HepG2 (cell line): ENCODE results near the gene IFT88. TPM values are rescaled to one million over a fixed set of nuclear protein-coding genes. Genes with fewer than 3 reads are reported as not detected.

Experiments
- ATAC-seq: fragments of 200-7000 bp; cut with Tn5 transposase; 3 replicates; pipeline ENCODE4 v1.9.1; 2020; ENCODE audit warnings: mild to moderate bottlenecking, moderate library complexity
- BruUV-seq: library from RNA; stranded (reverse); fragments of 400-500 nt; replicated peaks from 2 replicates; lab custom pipeline; 2021; lab: Mats Ljungman, UMichigan
- CTCF ChIA-PET: fragments of 300-600 bp; formaldehyde crosslinking; extraction: SDS; loops from one replicate; lab custom pipeline; 2021; ENCODE audit warnings: low total read pairs, inconsistent platforms, low intra/inter-chr PET ratio; lab: Yijun Ruan, JAX
- POLR2A ChIA-PET: fragments of 350-600 bp; sonication (Branson Sonifier 250); formaldehyde crosslinking; loops from one replicate; lab custom pipeline; 2020; ENCODE audit warnings: antibody characterized with exemption, inconsistent platforms; lab: Yijun Ruan, JAX
- DNase-seq: peaks from one replicate; pipeline ENCODE4 v3.0.0-alpha.2; 2015; ENCODE audit warnings: low spot score
- FAIRE-seq: peaks from 3 replicates; lab custom pipeline; 2011; peaks lifted over from hg19 to GRCh38; lab: Jason Lieb, UNC
- H2AFZ ChIP-seq: one replicate; pipeline ENCODE4 v1.6.1; 2011; ENCODE audit warnings: low read length, inconsistent platforms
- H3K27ac ChIP-seq: fragments of 300-600 bp; 3 replicates; pipeline ENCODE4 v1.8.0; 2011; ENCODE audit warnings: mixed run types, mild to moderate bottlenecking, mixed read lengths, low read length, inconsistent platforms; ENCODE audit not compliant: insufficient read depth; ENCODE audit errors: extremely low read length
- H3K27me3 ChIP-seq, 2 experiments: fragments of 200-600 bp in 1 of 2; 2 replicates in 1 of 2; 3 replicates in 1 of 2; pipeline versions ENCODE4 v1.6.0 to v1.8.0; 2011; ENCODE audit warnings: low read length in 2 of 2, mild to moderate bottlenecking in 2 of 2, moderate library complexity in 2 of 2, inconsistent platforms in 1 of 2; ENCODE audit not compliant: insufficient read depth in 2 of 2, control insufficient read depth in 1 of 2
- H3K36me3 ChIP-seq, 2 experiments: fragments of 200-600 bp in 1 of 2; replicated peaks in 1 of 2; 2 replicates in 1 of 2; 3 replicates in 1 of 2; pipeline versions ENCODE4 v1.5.1 to v1.8.0; 2011; ENCODE audit warnings: low read length in 2 of 2, inconsistent platforms in 1 of 2; ENCODE audit not compliant: insufficient read depth in 2 of 2, control insufficient read depth in 1 of 2
- H3K4me1 ChIP-seq: 2 replicates; pipeline ENCODE4 v1.5.1; 2012; ENCODE audit warnings: low read length, inconsistent platforms; ENCODE audit not compliant: insufficient read depth
- H3K4me2 ChIP-seq: 2 replicates; pipeline ENCODE4 v1.6.0; 2011; ENCODE audit warnings: low read depth, low read length, inconsistent platforms
- H3K4me3 ChIP-seq, 3 experiments: fragments of 200-600 bp in 1 of 3; sonication (generic), shearing (Covaris generic) in 1 of 3; replicated peaks in 1 of 3; 2 replicates each; pipeline ENCODE4 v1.5.1; 2011 to 2016; ENCODE audit warnings: low read length in 3 of 3, inconsistent platforms in 2 of 3, low read depth in 2 of 3, mild to moderate bottlenecking in 2 of 3, control low read depth in 1 of 3, mixed read lengths in 1 of 3; ENCODE audit not compliant: insufficient read depth in 1 of 3
- H3K79me2 ChIP-seq: one replicate; pipeline ENCODE4 v1.6.1; 2011; ENCODE audit warnings: low read length, inconsistent platforms; ENCODE audit not compliant: insufficient read depth
- H3K9ac ChIP-seq: 2 replicates; pipeline ENCODE4 v1.6.0; 2011; ENCODE audit warnings: mild to moderate bottlenecking, low read depth, low read length, inconsistent platforms; ENCODE audit not compliant: insufficient read depth
- H3K9me3 ChIP-seq: 2 replicates; pipeline ENCODE4 v1.5.1; 2012; ENCODE audit warnings: mild to moderate bottlenecking, low read length
- H4K20me1 ChIP-seq: 2 replicates; pipeline ENCODE4 v1.6.0; 2011; ENCODE audit warnings: inconsistent platforms, mild to moderate bottlenecking, low read length, moderate library complexity; ENCODE audit not compliant: insufficient read depth
- ASH2L ChIP-seq: fragments of 300-600, 200-600 bp; sonication (generic); IDR thresholded peaks from 2 replicates; pipeline ENCODE4 v1.7.0; 2017; ENCODE audit warnings: low read depth, mild to moderate bottlenecking, moderate library complexity, mixed read lengths, low read length; ENCODE audit not compliant: insufficient read length
- CENPBD1 ChIP-seq: sonication (generic); formaldehyde crosslinking; IDR thresholded peaks from 2 replicates; pipeline ENCODE4 v1.8.0; 2022; ENCODE audit warnings: missing genetic modification reagents, low read depth, mild to moderate bottlenecking, borderline replicate concordance
- DNMT3B ChIP-seq: conservative IDR thresholded peaks from 2 replicates; pipeline ENCODE4 v1.6.1; 2016; ENCODE audit warnings: missing biosample characterization, control low read depth
- JUND ChIP-seq: sonication (generic); formaldehyde crosslinking; IDR thresholded peaks from 2 replicates; pipeline ENCODE4 v1.8.0; 2022; ENCODE audit warnings: mild to moderate bottlenecking, missing genetic modification reagents
- NFATC3 ChIP-seq: sonication (generic); formaldehyde crosslinking; IDR thresholded peaks from 2 replicates; pipeline ENCODE4 v1.5.1; 2020; ENCODE audit warnings: mild to moderate bottlenecking, missing genetic modification reagents
- RARA ChIP-seq: IDR thresholded peaks from 2 replicates; pipeline ENCODE4 v1.6.1; 2016; ENCODE audit warnings: missing genetic modification reagents, missing compliant biosample characterization
- SAP130 ChIP-seq: IDR thresholded peaks from 2 replicates; pipeline ENCODE4 v1.6.1; 2016; ENCODE audit warnings: low read depth
- SIN3A ChIP-seq: IDR thresholded peaks from 2 replicates; pipeline ENCODE4 v1.6.1; 2011; ENCODE audit warnings: low read depth, mild to moderate bottlenecking, control low read depth, low read length, borderline replicate concordance
- SRY ChIP-seq: sonication (generic); formaldehyde crosslinking; IDR thresholded peaks from 2 replicates; pipeline ENCODE4 v1.8.0; 2022; ENCODE audit warnings: mild to moderate bottlenecking, missing genetic modification reagents
- THAP7 ChIP-seq: sonication (generic); formaldehyde crosslinking; IDR thresholded peaks from 2 replicates; pipeline ENCODE4 v1.8.1; 2023; ENCODE audit warnings: mild to moderate bottlenecking, missing genetic modification reagents
- ZC3H13 ChIP-seq: sonication (generic); formaldehyde crosslinking; IDR thresholded peaks from 2 replicates; pipeline ENCODE4 v1.8.1; 2023; ENCODE audit warnings: mild to moderate bottlenecking, missing genetic modification reagents, moderate library complexity
- ZNF776 ChIP-seq: sonication (generic); formaldehyde crosslinking; IDR thresholded peaks from 2 replicates; pipeline ENCODE4 v1.4.0; 2020; ENCODE audit warnings: mild to moderate bottlenecking, missing genetic modification reagents
- ZNF878 ChIP-seq: sonication (generic); formaldehyde crosslinking; IDR thresholded peaks from 2 replicates; pipeline ENCODE4 v1.8.1; 2023; ENCODE audit warnings: mild to moderate bottlenecking, missing genetic modification reagents, moderate library complexity
- WGBS: methylation state at CpG from one replicate; pipeline ENCODE4 v1.1.6; 2017; ENCODE audit warnings: low lambda C conversion rate; 5-methylcytosine and 5-hydroxymethylcytosine counted together
- in situ Hi-C: cut with HindIII; loops from 2 replicates; pipeline ENCODE4 v1.10.0; 2017; ENCODE audit warnings: low pct_unique_long_range_greater_than_20kb; ENCODE audit not compliant: extremely low pct_ligation_motif_present
- intact Hi-C: fragments of 100-400 bp; cut with micrococcal nuclease; formaldehyde crosslinking; loops from one replicate; pipeline ENCODE4 v1.10.0; 2022; ENCODE audit not compliant: unreplicated experiment
- polyA plus RNA-seq, 8 experiments: library from polyadenylated mRNA; depleted of rRNA in 3 of 8; stranded (reverse) in 7 of 8; unstranded in 1 of 8; fragments of >200 nt; fragmentation: Illumina TruSeq in 4 of 8; extraction: Trizol in 4 of 8; gene quantifications; 2 replicates each; pipeline versions ENCODE4 v1.2.1 to v1.2.3, GENCODE V29; 2011 to 2016; ENCODE audit warnings: low read depth in 4 of 8, missing spikeins in 1 of 8, mixed read lengths in 1 of 8; ENCODE audit not compliant: insufficient read depth in 1 of 8
- total RNA-seq, 5 experiments: library from RNA; depleted of rRNA; stranded (reverse); fragments of >200 nt; fragmentation: Illumina TruSeq; extraction: Trizol; gene quantifications; 2 replicates each; pipeline ENCODE4 v1.2.3, GENCODE V29; 2016; ENCODE audit warnings: low read depth in 1 of 5
- TF ChIP-seq, protein P1 (sequence below): IDR thresholded peaks from 2 replicates; pipeline ENCODE4 v1.6.1; 2016; ENCODE audit warnings: mild to moderate bottlenecking, missing biosample characterization, missing genetic modification reagents
- TF ChIP-seq, protein P2 (sequence below): sonication (generic); formaldehyde crosslinking; IDR thresholded peaks from 2 replicates; pipeline ENCODE4 v1.5.0; 2020; ENCODE audit warnings: mild to moderate bottlenecking, missing genetic modification reagents
- TF ChIP-seq, protein P3 (sequence below): sonication (generic); formaldehyde crosslinking; IDR thresholded peaks from 2 replicates; pipeline ENCODE4 v1.5.0; 2020; ENCODE audit warnings: mild to moderate bottlenecking, low read depth, missing genetic modification reagents, borderline replicate concordance
- TF ChIP-seq, protein P4 (sequence below): sonication (generic); IDR thresholded peaks from 2 replicates; pipeline ENCODE4 v1.6.1; 2016; ENCODE audit warnings: low read depth, borderline replicate concordance

IFT88 gene
- total and polyA plus RNA-seq, 2 of the 13 experiments (the other 11 are each of a cell fraction or from before 2014, with no cell fraction given) = 8.4 to 19.9 TPM

- peak within 1 kb of the TSS; percentile 91 for H3K9ac ChIP-seq
- intact Hi-C loops = loop anchor here (1.0 to 5.0 kb wide), 2 partner anchors 41 to 56 kb away; partner anchors contain the start of gene IFT88
- TF ChIP-seq NFATC3 (CRISPR knock-in tag) (no peak), SRY (no peak), THAP7 (CRISPR knock-in tag) (no peak), ZC3H13 (peak; percentile 58; the same call in 1 of the 2 replicates), ASH2L (peak; percentile 80), SAP130 (peak; percentile 69), SIN3A (0 out of 2 replicates have a peak, but pooled peaks have one; percentile 21), RARA (CRISPR knock-in tag) (peak; percentile 51; the same call in 1 of the 2 replicates), CENPBD1 (CRISPR knock-in tag) (no peak), ZNF878 (CRISPR knock-in tag) (no peak), DNMT3B (CRISPR knock-in tag) (0 out of 2 replicates have a peak, but pooled peaks have one; percentile 76), JUND (CRISPR knock-in tag) (0 out of 2 replicates have a peak, but pooled peaks have one; percentile 16), ZNF776 (peak; percentile 51; the same call in 1 of the 2 replicates)
- TF ChIP-seq, protein P1, sequence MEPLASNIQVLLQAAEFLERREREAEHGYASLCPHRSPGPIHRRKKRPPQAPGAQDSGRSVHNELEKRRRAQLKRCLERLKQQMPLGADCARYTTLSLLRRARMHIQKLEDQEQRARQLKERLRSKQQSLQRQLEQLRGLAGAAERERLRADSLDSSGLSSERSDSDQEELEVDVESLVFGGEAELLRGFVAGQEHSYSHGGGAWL = peak; percentile 23; the same call in 1 of the 2 replicates
- TF ChIP-seq, protein P2, sequence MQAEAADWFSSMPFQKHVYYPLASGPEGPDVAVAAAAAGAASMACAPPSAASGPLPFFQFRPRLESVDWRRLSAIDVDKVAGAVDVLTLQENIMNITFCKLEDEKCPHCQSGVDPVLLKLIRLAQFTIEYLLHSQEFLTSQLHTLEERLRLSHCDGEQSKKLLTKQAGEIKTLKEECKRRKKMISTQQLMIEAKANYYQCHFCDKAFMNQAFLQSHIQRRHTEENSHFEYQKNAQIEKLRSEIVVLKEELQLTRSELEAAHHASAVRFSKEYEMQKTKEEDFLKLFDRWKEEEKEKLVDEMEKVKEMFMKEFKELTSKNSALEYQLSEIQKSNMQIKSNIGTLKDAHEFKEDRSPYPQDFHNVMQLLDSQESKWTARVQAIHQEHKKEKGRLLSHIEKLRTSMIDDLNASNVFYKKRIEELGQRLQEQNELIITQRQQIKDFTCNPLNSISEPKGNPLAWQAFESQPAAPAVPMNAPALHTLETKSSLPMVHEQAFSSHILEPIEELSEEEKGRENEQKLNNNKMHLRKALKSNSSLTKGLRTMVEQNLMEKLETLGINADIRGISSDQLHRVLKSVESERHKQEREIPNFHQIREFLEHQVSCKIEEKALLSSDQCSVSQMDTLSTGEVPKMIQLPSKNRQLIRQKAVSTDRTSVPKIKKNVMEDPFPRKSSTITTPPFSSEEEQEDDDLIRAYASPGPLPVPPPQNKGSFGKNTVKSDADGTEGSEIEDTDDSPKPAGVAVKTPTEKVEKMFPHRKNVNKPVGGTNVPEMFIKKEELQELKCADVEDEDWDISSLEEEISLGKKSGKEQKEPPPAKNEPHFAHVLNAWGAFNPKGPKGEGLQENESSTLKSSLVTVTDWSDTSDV (CRISPR knock-in tag) = no peak
- TF ChIP-seq, protein P3, sequence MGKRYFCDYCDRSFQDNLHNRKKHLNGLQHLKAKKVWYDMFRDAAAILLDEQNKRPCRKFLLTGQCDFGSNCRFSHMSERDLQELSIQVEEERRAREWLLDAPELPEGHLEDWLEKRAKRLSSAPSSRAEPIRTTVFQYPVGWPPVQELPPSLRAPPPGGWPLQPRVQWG (CRISPR knock-in tag) = no peak
- TF ChIP-seq, protein P4, sequence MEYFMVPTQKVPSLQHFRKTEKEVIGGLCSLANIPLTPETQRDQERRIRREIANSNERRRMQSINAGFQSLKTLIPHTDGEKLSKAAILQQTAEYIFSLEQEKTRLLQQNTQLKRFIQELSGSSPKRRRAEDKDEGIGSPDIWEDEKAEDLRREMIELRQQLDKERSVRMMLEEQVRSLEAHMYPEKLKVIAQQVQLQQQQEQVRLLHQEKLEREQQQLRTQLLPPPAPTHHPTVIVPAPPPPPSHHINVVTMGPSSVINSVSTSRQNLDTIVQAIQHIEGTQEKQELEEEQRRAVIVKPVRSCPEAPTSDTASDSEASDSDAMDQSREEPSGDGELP = peak; percentile 20; the same call in 1 of the 2 replicates
Observed at GRCh38 chr13:20525601-20526544, 41.1 kb upstream of the IFT88 start, which contains the start of gene CRYL1. CRYL1 (minus strand) TSS chr13:20525857; CDS start chr13:20525794, 63 bp downstream.

More at GRCh38 chr13:20525601-20526544, 41.1 kb upstream of the IFT88 start, which contains the start of gene CRYL1:
- H3K4me2 ChIP-seq = peak within 1 kb of the TSS; percentile 92
- no peaks in the 10 kb centered on the region for H3K36me3 ChIP-seq
- POLR2A ChIA-PET = interaction anchor here (0.6 to 2.6 kb wide), 11 partner anchors 16 to 647 kb away, joined by 3 to 11 read pairs (median 3); partner anchors contain the start of gene IFT88
- peak within 1 kb of the TSS; percentile 82 to 85 (median 82) for H3K4me3 ChIP-seq
- no peaks in the 10 kb centered on the region for H4K20me1 ChIP-seq
- peak; percentile 31 for DNase-seq
- BruUV-seq = TSS peak; percentile 87
- peak; percentile 93 for ATAC-seq
- peak within 1 kb of the TSS; percentile 87 for H3K27ac ChIP-seq
- CTCF ChIA-PET = no interaction called here
- no peaks in the 10 kb centered on the region; the same call in 1 of the 2 replicates for H3K9me3 ChIP-seq
- H3K4me1 ChIP-seq = peaks cover 70% of the 10 kb centered on the region
- peaks cover 25% of the 10 kb centered on the region for H3K79me2 ChIP-seq
- FAIRE-seq = no peak
- under 1% methylated on average over 6 of the region's 89 CpGs for WGBS
- in situ Hi-C loops = no loop called here
- peak within 1 kb of the TSS; percentile 55 for H2AFZ ChIP-seq
- no peaks in the 10 kb centered on the region for H3K27me3 ChIP-seq
